GM12892 (cell line): ENCODE data around the gene AHNAK2.

Source experiments
- POLR2A ChIP-seq: IDR thresholded peaks from 2 replicates; pipeline ENCODE4 v1.6.1; 2011; ENCODE audit warnings: low read depth, low read length, control low read depth
- POLR2AphosphoS5 ChIP-seq: IDR thresholded peaks from 2 replicates; pipeline ENCODE4 v1.6.1; 2011; ENCODE audit warnings: low read depth, low read length, control low read depth

DNA sequence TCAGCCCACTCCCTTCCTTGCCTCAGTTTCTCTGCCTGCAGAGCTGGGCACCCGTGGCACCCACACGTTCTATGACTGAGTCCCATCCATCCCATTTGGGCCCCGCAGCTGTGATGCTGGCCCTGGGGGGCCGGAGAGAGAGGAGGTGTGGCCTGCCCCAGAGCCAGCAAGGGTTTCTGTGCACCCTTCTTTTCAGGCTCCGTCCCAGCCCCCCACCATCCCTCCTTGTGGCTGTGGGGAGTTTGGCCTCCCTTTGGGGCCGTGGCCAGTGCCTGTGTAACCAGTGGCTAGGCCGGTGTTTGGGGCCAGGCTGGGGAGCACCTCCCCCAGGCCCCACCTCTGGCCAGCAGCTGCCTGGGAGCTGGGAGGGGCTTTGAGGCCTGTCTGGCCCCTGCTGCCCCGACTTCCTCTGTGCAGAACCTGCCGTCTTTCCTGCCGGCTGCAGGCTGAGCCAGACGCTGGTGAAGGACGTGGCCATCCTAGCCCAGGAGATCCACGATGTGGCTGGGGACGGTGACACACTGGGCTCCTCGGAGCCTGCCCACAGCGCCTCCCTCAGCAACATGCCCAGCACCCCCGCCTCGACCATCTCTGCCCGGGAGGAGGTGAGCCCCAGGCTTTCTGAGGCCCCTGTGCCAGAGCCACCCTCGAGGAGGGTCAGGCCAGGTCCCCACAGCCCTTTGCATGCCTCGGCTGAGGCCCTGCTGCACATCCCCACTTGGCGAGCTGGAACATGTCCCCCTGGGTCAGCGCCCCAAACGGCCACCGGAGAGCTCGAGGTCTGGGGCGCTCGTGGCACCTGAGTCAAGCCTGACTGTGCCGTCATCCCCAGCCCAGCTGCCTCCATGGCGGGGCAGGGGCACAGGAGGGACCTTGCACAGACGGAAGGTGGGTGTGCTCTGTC lies 85.4 kb downstream of the AHNAK2 start:
- no peak for TF ChIP-seq POLR2A
- no peak for TF ChIP-seq POLR2AphosphoS5
